Medulla oblongata (tissue), 1 donor: ENCODE measurements around the gene ENOX2.
"Not testable (repeated sequence)": the region's sequence is repeated elsewhere in the genome, so short reads cannot be mapped to it uniquely, and the experiment has no call there.

Source experiments
- DNase-seq: peaks from one replicate; pipeline ENCODE4 v3.0.0-alpha.2; 2015; ENCODE audit errors: extremely low spot score

ENOX2 gene

GRCh38 chrX:130826249-130826648, 76.8 kb downstream of the ENOX2 start:
- DNase-seq = no peak

GRCh38 chrX:130825525-130825924, 77.5 kb downstream of the ENOX2 start:
- DNase-seq = no peak

- DNase-seq = not testable (repeated sequence)
Observed at GRCh38 chrX:130819367-130819766, 83.6 kb downstream of the ENOX2 start.

- DNase-seq = not testable (repeated sequence)
Observed at GRCh38 chrX:130813932-130814331, 89.1 kb downstream of the ENOX2 start.

GRCh38 chrX:130810561-130810960, 92.4 kb downstream of the ENOX2 start:
- DNase-seq = no peak

- DNase-seq = no peak
Observed at GRCh38 chrX:130805903-130806302, 97.1 kb downstream of the ENOX2 start.

- no peak for DNase-seq
Observed at GRCh38 chrX:130803537-130803936, 99.5 kb downstream of the ENOX2 start.

GRCh38 chrX:130801901-130802300, 101.1 kb downstream of the ENOX2 start:
- DNase-seq = no peak

- no peak for DNase-seq
Observed at GRCh38 chrX:130799393-130799792, 103.6 kb downstream of the ENOX2 start.

- DNase-seq = no peak
Observed at GRCh38 chrX:130793975-130794374, 109.0 kb downstream of the ENOX2 start.

- DNase-seq = not testable (repeated sequence)
Observed at GRCh38 chrX:130791870-130792269, 111.1 kb downstream of the ENOX2 start.

- DNase-seq = no peak
Observed at GRCh38 chrX:130789793-130790192, 113.2 kb downstream of the ENOX2 start.

- no peak for DNase-seq
Observed at GRCh38 chrX:130788786-130789581, 114.0 kb downstream of the ENOX2 start.

- DNase-seq = no peak
Observed at GRCh38 chrX:130786030-130786429, 117.0 kb downstream of the ENOX2 start.

- DNase-seq = no peak
Observed at GRCh38 chrX:130778773-130779172, 124.2 kb downstream of the ENOX2 start.

- no peak for DNase-seq
Observed at GRCh38 chrX:130775849-130776248, 127.2 kb downstream of the ENOX2 start.

- no peak for DNase-seq
Observed at GRCh38 chrX:130772776-130773143, 130.2 kb downstream of the ENOX2 start.

GRCh38 chrX:130772105-130772775, 130.8 kb downstream of the ENOX2 start:
- DNase-seq = no peak

GRCh38 chrX:130771648-130772047, 131.4 kb downstream of the ENOX2 start:
- DNase-seq = no peak

- no peak for DNase-seq
Observed at GRCh38 chrX:130771230-130771629, 131.8 kb downstream of the ENOX2 start.

- DNase-seq = no peak
Observed at GRCh38 chrX:130770615-130771014, 132.4 kb downstream of the ENOX2 start.

- DNase-seq = no peak
Observed at GRCh38 chrX:130769835-130770234, 133.2 kb downstream of the ENOX2 start.

GRCh38 chrX:130758072-130758471, 144.9 kb downstream of the ENOX2 start:
- DNase-seq = no peak
